Ishikawa (cell line): ENCODE data around the gene MAMDC4.
A peak's percentile ranks its signal among the peaks of the same experiment; 100 is the strongest.

ENCODE experiments used
- CEBPB ChIP-seq: IDR thresholded peaks from 2 replicates; pipeline ENCODE4 v1.6.1; 2012
- CREB1 ChIP-seq: IDR thresholded peaks from 2 replicates; pipeline ENCODE4 v1.6.1; 2012; ENCODE audit warnings: low read depth
- EGR1 ChIP-seq: IDR thresholded peaks from 2 replicates; pipeline ENCODE4 v1.6.1; 2012
- EP300 ChIP-seq: IDR thresholded peaks from 2 replicates; pipeline ENCODE4 v1.6.1; 2012; ENCODE audit warnings: borderline replicate concordance
- FOXM1 ChIP-seq: IDR thresholded peaks from 2 replicates; pipeline ENCODE4 v1.6.1; 2012; ENCODE audit warnings: low read depth, borderline replicate concordance
- MAX ChIP-seq: IDR thresholded peaks from 2 replicates; pipeline ENCODE4 v1.6.1; 2012
- NFIC ChIP-seq: IDR thresholded peaks from 2 replicates; pipeline ENCODE4 v1.6.1; 2012
- RAD21 ChIP-seq: IDR thresholded peaks from 2 replicates; pipeline ENCODE4 v1.6.1; 2012; ENCODE audit warnings: low read depth
- REST ChIP-seq: IDR thresholded peaks from 2 replicates; pipeline ENCODE4 v1.6.1; 2012; ENCODE audit warnings: low read depth, mild to moderate bottlenecking
- TAF1 ChIP-seq: IDR thresholded peaks from 2 replicates; pipeline ENCODE4 v1.6.1; 2012; ENCODE audit warnings: low read depth, mild to moderate bottlenecking
- TCF12 ChIP-seq: IDR thresholded peaks from 2 replicates; pipeline ENCODE4 v1.6.1; 2012; ENCODE audit warnings: low read depth
- TEAD4 ChIP-seq: IDR thresholded peaks from 2 replicates; pipeline ENCODE4 v1.6.1; 2012
- USF1 ChIP-seq: IDR thresholded peaks from 2 replicates; pipeline ENCODE4 v1.6.1; 2012
- ZBTB7A ChIP-seq: IDR thresholded peaks from 2 replicates; pipeline ENCODE4 v1.6.1; 2012; ENCODE audit warnings: low read depth

MAMDC4 gene

GRCh38 chr9:136854113-136854841, 2.1 kb downstream of the MAMDC4 start:
- TF ChIP-seq USF1 (no peak), TCF12 (no peak), ZBTB7A (no peak), FOXM1 (no peak), RAD21 (no peak)

- TF ChIP-seq EGR1 = no peak
Observed at GRCh38 chr9:136854842-136855460, 2.8 kb downstream of the MAMDC4 start.

GRCh38 chr9:136855461-136856078, 3.4 kb downstream of the MAMDC4 start:
- no peak for TF ChIP-seq ZBTB7A
- no peak for TF ChIP-seq TEAD4
- no peak for TF ChIP-seq EGR1
- TF ChIP-seq NFIC = no peak
- TF ChIP-seq FOXM1 = no peak
- TF ChIP-seq TCF12 = no peak
- TF ChIP-seq REST = no peak

- no peak for TF ChIP-seq EP300
- no peak for TF ChIP-seq FOXM1
- no peak for TF ChIP-seq CEBPB
- TF ChIP-seq REST = no peak
- no peak for TF ChIP-seq USF1
- TF ChIP-seq TEAD4 = no peak
- no peak for TF ChIP-seq CREB1
- no peak for TF ChIP-seq TAF1
- no peak for TF ChIP-seq RAD21
- TF ChIP-seq TCF12 = no peak
Observed at GRCh38 chr9:136856079-136856476, 3.9 kb downstream of the MAMDC4 start.

GRCh38 chr9:136856541-136857141, 4.5 kb downstream of the MAMDC4 start:
- no peak for TF ChIP-seq EP300
- no peak for TF ChIP-seq MAX
- no peak for TF ChIP-seq CREB1
- 0 out of 2 replicates have a peak, but pooled peaks have one; percentile 31 for TF ChIP-seq ZBTB7A
- TF ChIP-seq TCF12 = no peak
- TF ChIP-seq TAF1 = no peak
- no peak for TF ChIP-seq REST
- no peak for TF ChIP-seq CEBPB
